ENCODE data around the gene EPAS1. TPM values are rescaled to one million over a fixed set of nuclear protein-coding genes. Genes with fewer than 3 reads are reported as not detected.

EPAS1 gene
- total and polyA plus RNA-seq, 11 donors, result 93.6 to 790 (median 210) TPM

- 77 to 96% (median 89%) methylated on average over 1 of the region's 1 CpG for WGBS, 4 donors
Observed at GRCh38 chr2:46371854-46372253, 74.6 kb downstream of the EPAS1 start.

GRCh38 chr2:46372475-46372874 is 75.3 kb downstream of the EPAS1 start:
- ATAC-seq (no peak), DNase-seq (no peak)
- no peaks in the 10 kb centered on the region for H3K27me3 ChIP-seq
- peaks cover 10 to 100% (median 100%) of the 10 kb centered on the region in 9 donors for H3K36me3 ChIP-seq
- no peaks in the 10 kb centered on the region for H3K9me3 ChIP-seq
- TF ChIP-seq CTCF (IDR thresholded peaks at IDR 0.05) (no peak), POLR2A (IDR thresholded peaks at IDR 0.05) (no peak)
- H3K27ac ChIP-seq, result no peak overlapping the region
- peaks cover 0 to 18% (median 10%) of the 10 kb centered on the region in 12 donors for H3K4me1 ChIP-seq
- WGBS, 4 donors, result 91 to 99% (median 97%) methylated on average over 2 of the region's 2 CpGs
- no peak overlapping the region for H3K4me3 ChIP-seq
- intact Hi-C loops (cut with DNase I), result no loop called here

More at GRCh38 chr2:46371854-46372253, 74.6 kb downstream of the EPAS1 start:
- intact Hi-C loops (cut with DNase I), result no loop called here
- Histone ChIP-seq H3K9me3 (no peaks in the 10 kb centered on the region), H3K36me3 (peaks cover 10 to 100% (median 99%) of the 10 kb centered on the region in 9 donors), H3K4me1 (peaks cover 0 to 14% (median 7%) of the 10 kb centered on the region in 12 donors), H3K4me3 (no peak overlapping the region), H3K27me3 (no peaks in the 10 kb centered on the region), H3K27ac (no peak overlapping the region)
- TF ChIP-seq POLR2A (IDR thresholded peaks at IDR 0.05) (no peak), CTCF (IDR thresholded peaks at IDR 0.05) (no peak)
- ATAC-seq (no peak), DNase-seq (no peak)

GRCh38 chr2:46373238-46373637 is 76.0 kb downstream of the EPAS1 start:
- ATAC-seq, result no peak
- 95 to 99% (median 98%) methylated on average over 4 of the region's 4 CpGs for WGBS, 4 donors
- Histone ChIP-seq H3K9me3 (no peaks in the 10 kb centered on the region), H3K36me3 (peaks cover 10 to 100% (median 100%) of the 10 kb centered on the region in 9 donors), H3K4me3 (no peak overlapping the region), H3K27me3 (no peaks in the 10 kb centered on the region), H3K4me1 (peaks cover 0 to 20% (median 13%) of the 10 kb centered on the region in 12 donors), H3K27ac (no peak overlapping the region)
- no peak for DNase-seq
- intact Hi-C loops (cut with DNase I), result no loop called here
- TF ChIP-seq CTCF (IDR thresholded peaks at IDR 0.05), result no peak

- no peak for DNase-seq
- ATAC-seq, result no peak
- peaks cover 8 to 100% (median 100%) of the 10 kb centered on the region in 9 donors for H3K36me3 ChIP-seq
- H3K4me1 ChIP-seq, result peaks cover 0 to 35% (median 20%) of the 10 kb centered on the region in 12 donors
- no peak for TF ChIP-seq POLR2A (IDR thresholded peaks at IDR 0.05)
- TF ChIP-seq CTCF (IDR thresholded peaks at IDR 0.05), result no peak
- intact Hi-C loops (cut with DNase I), result no loop called here
- H3K27me3 ChIP-seq, result no peaks in the 10 kb centered on the region
- WGBS, 4 donors, result 90 to 94% (median 91%) methylated on average over 7 to 12 of the region's 12 CpGs
- no peaks in the 10 kb centered on the region for H3K9me3 ChIP-seq
- no peak overlapping the region for H3K27ac ChIP-seq
- no peak overlapping the region for H3K4me3 ChIP-seq
Observed at GRCh38 chr2:46375566-46376125, 78.4 kb downstream of the EPAS1 start.

All from heart left ventricle (tissue), 16 donors.